NCI-H1694 treated with DMSO at 0.1 percent for 48 hours (cell line): Measurements from ENCODE around the gene ADAMTS16.

ENCODE experiments used
- DNase-seq: peaks from one replicate; lab custom pipeline; 2025; lab: John Stamatoyannopoulos, UW

ADAMTS16 gene

DNA sequence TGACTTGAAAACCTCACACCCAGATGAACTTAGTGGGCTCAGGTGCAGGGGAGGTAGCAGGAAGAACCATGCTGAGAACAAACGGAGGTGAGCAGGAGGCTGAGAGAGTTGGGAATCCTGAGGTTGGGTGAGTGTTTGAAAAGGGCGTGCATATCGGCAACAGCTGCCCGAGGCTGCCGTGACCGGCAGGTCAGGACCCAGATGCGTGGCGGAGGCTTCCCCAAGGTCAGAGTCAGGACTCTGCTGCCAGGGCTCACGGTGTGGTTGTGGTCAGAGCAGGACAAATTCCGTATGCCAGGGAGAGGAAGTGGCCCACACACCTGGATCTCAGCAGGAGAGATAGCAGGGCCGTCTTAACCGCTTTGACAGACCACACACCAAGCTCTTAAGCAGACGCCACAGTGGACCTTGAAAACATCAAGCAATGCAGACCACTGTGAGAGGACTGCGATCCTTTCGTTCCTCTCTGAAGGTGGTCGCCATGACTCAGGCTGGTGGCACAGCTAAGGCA lies 43.1 kb downstream of the ADAMTS16 start:
- no peak for DNase-seq

- no peak for DNase-seq
Measured at GRCh38 chr5:5183933-5184332, 43.8 kb downstream of the ADAMTS16 start.

DNA sequence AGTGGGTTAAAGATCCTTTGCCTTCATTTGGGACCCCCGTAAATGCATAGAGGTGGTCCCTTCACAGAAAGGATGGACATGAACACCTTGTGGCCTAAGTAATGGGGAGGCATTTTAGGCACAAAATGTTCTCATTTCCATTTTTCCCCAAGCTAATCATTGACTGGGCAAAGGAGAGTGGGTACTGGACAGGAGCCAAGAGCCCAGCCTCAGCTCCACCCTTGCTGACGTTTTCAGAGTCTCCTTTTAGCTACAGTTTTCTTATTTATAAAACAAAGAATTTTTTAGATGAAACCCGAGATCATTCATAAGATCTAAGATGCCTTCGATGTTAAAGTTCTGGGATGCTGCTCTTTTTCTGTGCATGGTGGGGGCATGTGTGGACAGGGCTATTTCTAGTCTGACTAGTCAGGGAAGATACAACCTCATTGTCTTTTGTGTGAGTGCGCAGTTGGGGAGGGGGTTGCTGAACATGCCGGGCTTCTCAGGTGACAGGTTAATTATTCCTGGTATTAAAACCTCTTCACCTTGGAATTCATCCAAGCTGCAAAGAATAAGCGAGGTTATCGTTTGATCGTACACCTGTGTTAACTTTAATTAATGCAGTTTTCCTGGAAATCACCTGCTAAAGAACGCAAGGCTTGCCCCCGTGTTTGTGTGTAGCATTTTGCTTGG lies 48.4 kb downstream of the ADAMTS16 start:
- DNase-seq: no peak

- no peak for DNase-seq
Measured at GRCh38 chr5:5189051-5189430, 48.9 kb downstream of the ADAMTS16 start.

DNA sequence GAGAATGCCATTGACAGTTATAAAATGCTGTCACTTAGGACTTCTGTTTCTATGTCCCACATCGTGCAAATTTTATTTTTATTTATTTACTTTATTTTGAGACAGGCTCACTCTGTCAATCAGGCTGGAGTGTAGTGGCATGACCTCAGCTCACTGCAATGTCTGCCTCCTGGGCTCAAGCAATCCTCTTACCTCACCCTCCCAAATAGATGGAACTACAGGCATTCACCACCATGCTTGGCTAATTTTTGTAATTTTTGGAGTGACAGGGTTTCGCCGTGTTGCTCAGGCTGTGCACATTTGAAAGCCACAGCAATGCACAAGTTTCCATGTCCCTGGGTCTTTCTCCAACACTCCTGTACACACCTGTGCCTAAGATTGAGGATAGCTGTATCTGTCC lies 51.8 kb downstream of the ADAMTS16 start:
- no peak for DNase-seq

DNA sequence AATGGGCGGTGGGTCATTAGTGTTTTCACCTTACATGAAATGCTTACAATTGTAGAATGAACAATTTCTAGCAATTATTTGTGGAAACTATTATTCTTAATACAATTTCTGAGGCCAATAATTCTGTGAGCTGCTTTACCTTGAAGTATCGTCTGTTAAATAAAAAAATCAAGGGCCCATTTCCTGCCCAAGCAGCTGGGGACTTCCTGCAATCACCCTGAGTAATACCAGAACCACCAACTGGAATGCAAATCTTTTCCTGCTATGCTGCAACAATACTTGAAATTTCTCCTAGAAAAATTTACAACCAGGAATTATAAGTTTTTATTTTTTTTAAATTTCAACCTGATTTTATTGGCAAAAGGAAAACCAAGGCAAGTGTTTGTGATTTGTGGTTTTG lies 52.6 kb downstream of the ADAMTS16 start:
- no peak for DNase-seq

- DNase-seq: no peak
Measured at GRCh38 chr5:5195128-5195918, 55.2 kb downstream of the ADAMTS16 start.

DNA sequence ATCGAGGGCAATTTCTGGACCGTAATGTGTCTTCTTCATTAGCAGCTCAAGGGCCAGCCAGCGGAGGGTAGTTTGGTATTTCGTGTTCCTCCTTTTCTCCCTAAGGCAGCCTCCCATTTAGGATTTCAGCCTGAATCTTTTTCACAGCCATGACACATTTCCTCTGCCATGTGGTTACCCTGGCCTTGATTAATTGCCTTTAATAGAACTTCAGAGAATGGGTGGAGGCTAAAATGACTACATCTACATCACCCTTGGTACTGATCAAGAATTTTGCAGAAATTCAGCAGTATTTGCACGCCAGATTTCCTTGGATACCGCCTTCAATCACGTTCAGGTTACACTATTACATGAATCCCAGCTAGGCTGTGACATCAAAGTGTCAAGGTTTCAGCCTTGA lies 58.0 kb downstream of the ADAMTS16 start:
- no peak for DNase-seq

DNA sequence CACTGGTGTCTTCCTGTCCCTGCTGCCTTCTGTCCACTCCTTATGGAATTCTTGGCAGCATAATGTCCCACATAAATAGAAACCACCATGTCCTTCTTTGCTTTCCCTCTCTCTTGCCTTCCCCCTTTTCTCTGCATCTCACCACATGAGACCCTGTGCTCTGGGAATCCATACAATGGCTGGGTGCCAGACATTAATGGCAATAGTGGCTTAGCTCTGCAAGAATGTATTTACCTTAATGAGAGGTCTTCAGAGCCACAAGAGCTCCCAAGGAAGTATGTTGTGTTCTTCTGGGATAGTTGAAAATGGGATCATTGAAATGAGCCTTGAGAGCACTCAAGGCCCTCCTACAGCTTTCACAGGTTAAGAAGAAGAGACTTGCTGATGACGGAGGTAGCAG lies 58.7 kb downstream of the ADAMTS16 start:
- DNase-seq: no peak

DNA sequence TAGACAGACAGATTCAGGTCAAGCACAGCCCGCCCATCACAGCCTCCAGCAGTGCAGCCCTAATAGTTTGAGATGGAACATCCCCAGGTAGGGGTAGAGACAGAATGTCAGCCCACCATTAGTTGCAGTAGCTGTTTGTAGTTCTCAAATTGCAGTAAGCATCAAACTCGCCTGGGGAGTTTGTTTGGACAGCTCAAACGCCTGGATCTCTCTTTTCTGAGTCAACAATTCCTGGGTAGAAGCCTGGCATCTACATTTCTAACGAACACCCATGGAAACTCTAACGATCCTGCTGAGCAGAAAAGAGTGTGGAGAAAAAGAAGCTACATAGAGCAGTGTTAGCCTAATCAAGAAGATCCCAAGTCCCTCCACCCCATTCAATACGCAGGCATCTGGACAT lies 59.4 kb downstream of the ADAMTS16 start:
- DNase-seq: no peak

DNA sequence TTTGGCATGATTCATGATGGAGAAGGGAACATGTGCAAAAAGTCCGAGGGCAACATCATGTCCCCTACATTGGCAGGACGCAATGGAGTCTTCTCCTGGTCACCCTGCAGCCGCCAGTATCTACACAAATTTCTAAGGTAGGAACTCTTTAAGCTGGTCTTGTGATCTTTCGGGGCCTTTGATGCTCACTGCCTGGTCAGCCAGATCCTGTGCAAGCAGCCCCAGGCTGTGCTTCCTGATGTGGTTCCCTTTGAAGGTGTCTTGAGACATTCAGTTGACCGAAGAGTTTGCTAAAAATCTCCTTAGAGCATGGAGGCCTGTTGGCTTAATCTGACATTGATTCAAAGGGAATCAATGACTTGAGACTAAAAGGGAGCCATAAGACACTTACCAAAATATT lies 60.0 kb downstream of the ADAMTS16 start:
- DNase-seq: no peak

GRCh38 chr5:5202321-5202720 lies 62.2 kb downstream of the ADAMTS16 start:
- no peak for DNase-seq

GRCh38 chr5:5203451-5203850 lies 63.3 kb downstream of the ADAMTS16 start:
- DNase-seq: no peak

DNA sequence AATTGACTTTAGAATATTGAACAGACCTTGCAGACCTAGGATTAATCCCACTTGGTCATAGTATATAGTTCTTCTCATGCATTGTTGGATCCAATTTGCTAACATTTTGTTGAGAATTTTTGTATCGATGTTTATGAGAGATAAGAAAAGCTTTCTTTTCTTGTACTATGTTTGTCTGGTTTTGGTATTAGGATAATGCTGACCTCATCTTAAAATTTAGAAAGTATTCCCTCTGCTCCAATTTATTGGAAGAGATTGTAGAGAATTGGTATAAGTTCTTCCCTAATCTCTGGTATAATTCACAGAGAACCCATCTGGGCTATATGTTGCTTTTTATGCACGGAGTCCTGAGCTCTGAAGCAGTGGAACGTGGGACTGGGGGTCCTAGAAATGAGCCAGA lies 67.7 kb downstream of the ADAMTS16 start:
- DNase-seq: no peak

- DNase-seq: no peak
Measured at GRCh38 chr5:5209089-5209488, 69.0 kb downstream of the ADAMTS16 start.

- no peak for DNase-seq
Measured at GRCh38 chr5:5209510-5210286, 69.6 kb downstream of the ADAMTS16 start.

DNA sequence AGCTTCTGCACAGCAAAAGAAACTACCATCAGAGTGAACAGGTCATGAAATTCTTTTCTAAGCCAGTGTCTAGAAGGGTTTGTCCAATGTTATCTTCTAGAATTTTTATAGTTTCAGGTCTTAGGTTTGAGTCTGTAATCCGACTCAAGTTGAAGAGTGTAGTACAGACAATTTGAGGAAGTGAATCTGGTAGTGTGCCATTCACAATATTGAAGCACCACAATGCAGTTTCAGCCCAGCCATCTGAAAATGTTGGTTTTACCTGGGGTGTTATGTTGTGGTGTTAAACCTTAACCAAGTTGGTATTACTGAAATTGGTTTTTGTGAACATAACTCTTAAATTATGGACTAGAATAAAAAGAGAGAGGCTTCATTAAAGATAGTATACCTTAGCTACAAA lies 77.2 kb downstream of the ADAMTS16 start:
- no peak for DNase-seq

DNA sequence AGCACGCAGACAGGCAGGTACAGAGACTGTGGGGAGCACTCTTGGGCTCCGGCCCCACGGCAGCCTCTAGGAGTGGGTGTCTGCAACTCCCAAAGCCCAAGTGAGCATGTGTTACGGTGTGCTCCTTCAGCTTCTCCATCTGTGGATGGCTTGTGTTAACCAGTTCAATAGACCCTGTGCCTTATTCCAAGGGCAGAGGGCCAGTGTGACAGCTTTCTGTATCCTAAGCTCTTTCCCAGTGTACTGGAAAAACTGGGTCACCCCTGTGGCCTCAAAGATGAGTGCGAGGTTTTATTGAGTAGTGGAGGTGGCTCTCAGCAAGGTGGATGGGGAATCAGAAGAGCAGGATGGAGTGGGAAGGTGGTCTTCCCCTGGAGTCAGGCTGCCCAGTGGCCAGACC lies 78.3 kb downstream of the ADAMTS16 start:
- DNase-seq: no peak

DNA sequence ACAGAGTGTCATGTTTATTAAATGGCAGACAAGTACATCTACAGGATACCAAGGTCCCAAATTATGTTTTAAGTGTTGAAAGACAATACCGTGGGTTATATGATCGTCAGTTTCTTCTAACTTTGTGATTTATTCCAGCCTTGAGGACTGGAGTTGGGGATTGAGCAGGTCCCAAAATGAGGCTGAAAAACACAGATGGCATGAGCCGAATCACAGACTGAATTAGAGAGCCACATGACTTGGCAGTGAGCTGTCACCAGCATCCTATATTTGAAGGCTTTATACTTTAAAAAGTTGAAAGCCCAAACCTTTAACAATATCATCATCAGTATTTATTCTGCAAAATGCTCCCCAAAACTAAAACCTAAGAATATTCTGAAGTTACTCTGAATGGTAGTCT lies 79.4 kb downstream of the ADAMTS16 start:
- DNase-seq: no peak

- no peak for DNase-seq
Measured at GRCh38 chr5:5220901-5221631, 80.9 kb downstream of the ADAMTS16 start.

- DNase-seq: no peak
Measured at GRCh38 chr5:5221724-5222123, 81.6 kb downstream of the ADAMTS16 start.

DNA sequence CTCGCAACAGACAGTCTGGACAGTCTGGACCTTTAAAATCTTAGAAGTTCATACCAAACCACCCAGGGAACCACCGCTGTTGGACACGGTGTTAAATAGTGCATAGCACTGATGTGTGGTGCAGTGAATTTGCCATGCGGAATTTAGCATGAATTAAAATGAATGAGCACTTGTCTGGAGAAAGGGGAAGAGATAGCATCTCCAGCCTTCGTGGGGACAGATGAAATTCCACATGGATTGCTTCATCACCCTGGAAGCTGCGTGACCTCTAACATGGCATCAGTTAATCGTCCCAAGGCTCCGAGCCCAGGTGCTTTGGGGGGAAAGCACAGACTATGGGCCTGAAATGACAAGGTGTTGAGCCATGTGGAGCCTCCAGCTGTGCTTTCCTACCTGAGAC lies 91.4 kb downstream of the ADAMTS16 start:
- DNase-seq: no peak
